CD4-positive, alpha-beta memory T cell (primary cell): ENCODE data around the gene RAB28. TPM values are rescaled to one million over a fixed set of nuclear protein-coding genes. Genes with fewer than 3 reads are reported as not detected.

Source experiments
- CTCF ChIA-PET: fragments of 350-600 bp; sonication (Branson Sonifier 250); formaldehyde crosslinking; loops from one replicate; lab custom pipeline; 2021; ENCODE audit warnings: inconsistent platforms; ENCODE audit not compliant: partially characterized antibody; lab: Charles Lee
- POLR2A ChIA-PET: fragments of 350-600 bp; sonication (Branson Sonifier 250); formaldehyde crosslinking; loops from one replicate; lab custom pipeline; 2021; ENCODE audit not compliant: partially characterized antibody; lab: Charles Lee
- DNase-seq, 5 donors: peaks; one replicate each; pipeline versions ENCODE4 v3.0.0 to v3.0.0-alpha.2; 2020 to 2022; ENCODE audit warnings: mixed read lengths in 1 of 5
- H3K27ac ChIP-seq: one replicate; pipeline ENCODE4 v1.7.0; 2013; ENCODE audit warnings: low read depth, low read length
- H3K27me3 ChIP-seq: 2 replicates; pipeline ENCODE4 v1.7.0; 2013; ENCODE audit warnings: mild to moderate bottlenecking, low read length, moderate library complexity; ENCODE audit not compliant: insufficient read depth
- H3K36me3 ChIP-seq: 2 replicates; pipeline ENCODE4 v1.7.0; 2013; ENCODE audit warnings: mild to moderate bottlenecking, low read length, moderate library complexity; ENCODE audit not compliant: insufficient read depth
- H3K4me1 ChIP-seq: 2 replicates; pipeline ENCODE4 v1.7.0; 2013; ENCODE audit warnings: mild to moderate bottlenecking, low read length, moderate library complexity; ENCODE audit not compliant: insufficient read depth
- H3K4me3 ChIP-seq, 2 donors: one replicate each; pipeline ENCODE4 v1.7.0; 2013; ENCODE audit warnings: low read length in 2 of 2, mild to moderate bottlenecking in 1 of 2
- H3K9me3 ChIP-seq, 2 donors: one replicate each; pipeline ENCODE4 v1.7.0; 2013; ENCODE audit warnings: low read length in 2 of 2, control low read depth in 1 of 2; ENCODE audit not compliant: control insufficient read depth in 1 of 2
- H3K27ac Mint-ChIP-seq, 7 donors: one replicate each; pipeline ENCODE4 v1.8.0; 2020 to 2021; ENCODE audit warnings: mixed read lengths in 7 of 7, mild to moderate bottlenecking in 6 of 7, inconsistent platforms in 3 of 7, moderate library complexity in 3 of 7
- H3K27me3 Mint-ChIP-seq, 2 donors: one replicate each; pipeline ENCODE4 v1.8.0; 2020 to 2021; ENCODE audit warnings: mixed read lengths in 2 of 2
- H3K36me3 Mint-ChIP-seq, 2 donors: one replicate each; pipeline ENCODE4 v1.8.0; 2020 to 2021; ENCODE audit warnings: mixed read lengths in 2 of 2, inconsistent platforms in 1 of 2, mild to moderate bottlenecking in 1 of 2
- H3K4me1 Mint-ChIP-seq, 4 donors: one replicate each; pipeline ENCODE4 v1.8.0; 2020 to 2021; ENCODE audit warnings: mixed read lengths in 4 of 4, mild to moderate bottlenecking in 1 of 4
- H3K4me3 Mint-ChIP-seq, 8 donors: one replicate each; pipeline ENCODE4 v1.8.0; 2020 to 2021; ENCODE audit warnings: mixed read lengths in 8 of 8, mild to moderate bottlenecking in 7 of 8, moderate library complexity in 6 of 8, inconsistent platforms in 3 of 8
- H3K9me3 Mint-ChIP-seq, 8 donors: one replicate each; pipeline ENCODE4 v1.8.0; 2020 to 2021; ENCODE audit warnings: mixed read lengths in 8 of 8, mild to moderate bottlenecking in 5 of 8, inconsistent platforms in 3 of 8, moderate library complexity in 1 of 8
- intact Hi-C: fragments of 100-400 bp; cut with micrococcal nuclease; formaldehyde crosslinking; loops from one replicate; pipeline ENCODE4 v1.15.1; 2023
- polyA plus RNA-seq, 2 donors: library from polyadenylated mRNA; unstranded; fragments of 300-500 nt; fragmentation: Illumina TruSeq; gene quantifications; one replicate each; pipeline ENCODE4 v1.2.3, GENCODE V29; 2021
- total RNA-seq, 2 experiments: library from RNA; stranded (reverse); gene quantifications; one replicate each; pipeline ENCODE4 v1.2.3, GENCODE V29; 2021

The RAB28 gene
- total RNA-seq (10 to 100 TPM; 13.3 to 14.0 TPM), polyA plus RNA-seq (10 to 100 TPM; 17.8 to 20.6 TPM)

GRCh38 chr4:13484122-13484748 lies at the start of gene RAB28:
Gene RAB28, minus strand, starts transcription at chr4:13484340.
- DNase-seq = peak; percentile 95 to 97 (median 96)
- Histone ChIP-seq H3K27me3 (no peaks in the 10 kb centered on the region), H3K9me3 (no peaks in the 10 kb centered on the region), H3K36me3 (no peaks in the 10 kb centered on the region), H3K4me3 (peak within 1 kb of the TSS; percentile 77 to 81), H3K4me1 (peaks cover 19% of the 10 kb centered on the region), H3K27ac (peak within 1 kb of the TSS; percentile 93)
- Mint-ChIP-seq H3K36me3 (peaks cover 0 to 6% of the 10 kb centered on the region in 2 donors), H3K4me3 (peak within 1 kb of the TSS; percentile 73 to 96 (median 90)), H3K27ac (peak within 1 kb of the TSS; percentile 85 to 99 (median 99)), H3K4me1 (peaks cover 14 to 27% (median 22%) of the 10 kb centered on the region in 4 donors), H3K9me3 (peaks cover 0 to 2% (median 0%) of the 10 kb centered on the region in 8 donors), H3K27me3 (peaks cover 12 to 14% of the 10 kb centered on the region in 2 donors)
- ChIA-PET CTCF (no interaction called here), POLR2A (interaction anchor here (0.6 kb wide), 1 partner anchor 172 kb away, joined by 4 read pairs; no protein-coding TSS in a partner anchor)
- intact Hi-C loops = loop anchor here (1.0 to 2.0 kb wide), 3 partner anchors 63 to 1518 kb away; partner anchors contain the start of genes BOD1L1 and CPEB2

GRCh38 chr4:13531625-13531998 lies 47.5 kb upstream of the RAB28 start:
- Mint-ChIP-seq H3K4me1 (peaks cover 12 to 37% (median 29%) of the 10 kb centered on the region in 4 donors), H3K27ac (no peak overlapping the region), H3K9me3 (peaks cover 0 to 26% (median 19%) of the 10 kb centered on the region in 8 donors), H3K36me3 (peaks cover 0 to 2% of the 10 kb centered on the region in 2 donors), H3K4me3 (peak overlapping the region in 1 of 8 donors; percentile 38), H3K27me3 (peaks cover 72 to 73% of the 10 kb centered on the region in 2 donors)
- no peak overlapping the region for H3K27ac ChIP-seq
- no peak for DNase-seq
- intact Hi-C loops = no loop called here
- ChIA-PET POLR2A (no interaction called here), CTCF (interaction anchor here (1.0 kb wide), 1 partner anchor 11 kb away, joined by 3 read pairs; no protein-coding TSS in a partner anchor)
- peaks cover 85% of the 10 kb centered on the region for H3K27me3 ChIP-seq
- no peak overlapping the region for H3K4me3 ChIP-seq
- H3K9me3 ChIP-seq = no peaks in the 10 kb centered on the region
- H3K36me3 ChIP-seq = no peaks in the 10 kb centered on the region
- peaks cover 27% of the 10 kb centered on the region for H3K4me1 ChIP-seq

- H3K4me3 Mint-ChIP-seq = peak overlapping the region in 2 of 8 donors; percentile 38 to 58
- H3K36me3 ChIP-seq = no peaks in the 10 kb centered on the region
- no peak overlapping the region for H3K4me3 ChIP-seq
- no peak overlapping the region for H3K27ac ChIP-seq
- ChIA-PET POLR2A (no interaction called here), CTCF (no interaction called here)
- no peaks in the 10 kb centered on the region for H3K9me3 ChIP-seq
- peaks cover 71 to 72% of the 10 kb centered on the region in 2 donors for H3K27me3 Mint-ChIP-seq
- peaks cover 0 to 20% (median 14%) of the 10 kb centered on the region in 8 donors for H3K9me3 Mint-ChIP-seq
- peaks cover 27% of the 10 kb centered on the region for H3K4me1 ChIP-seq
- H3K4me1 Mint-ChIP-seq = peaks cover 12 to 37% (median 26%) of the 10 kb centered on the region in 4 donors
- H3K27ac Mint-ChIP-seq = peak overlapping the region in 1 of 7 donors; percentile 35
- DNase-seq = no peak
- no peaks in the 10 kb centered on the region for H3K36me3 Mint-ChIP-seq
- H3K27me3 ChIP-seq = peaks cover 86% of the 10 kb centered on the region
- intact Hi-C loops = no loop called here
Measured at GRCh38 chr4:13530823-13531624, 46.9 kb upstream of the RAB28 start.

- no peaks in the 10 kb centered on the region for H3K36me3 Mint-ChIP-seq
- ChIA-PET POLR2A (no interaction called here), CTCF (no interaction called here)
- no peak overlapping the region for H3K27ac ChIP-seq
- no peaks in the 10 kb centered on the region for H3K36me3 ChIP-seq
- peaks cover 87% of the 10 kb centered on the region for H3K27me3 ChIP-seq
- peaks cover 12 to 37% (median 26%) of the 10 kb centered on the region in 4 donors for H3K4me1 Mint-ChIP-seq
- H3K4me3 ChIP-seq = no peak overlapping the region
- peaks cover 70 to 79% of the 10 kb centered on the region in 2 donors for H3K27me3 Mint-ChIP-seq
- intact Hi-C loops = no loop called here
- peak overlapping the region in 2 of 7 donors; percentile 1 to 40 for H3K27ac Mint-ChIP-seq
- no peaks in the 10 kb centered on the region for H3K9me3 ChIP-seq
- peaks cover 0 to 29% (median 17%) of the 10 kb centered on the region in 8 donors for H3K9me3 Mint-ChIP-seq
- H3K4me3 Mint-ChIP-seq = peak overlapping the region in 6 of 8 donors; percentile 27 to 73 (median 40)
- DNase-seq = no peak
- peaks cover 27% of the 10 kb centered on the region for H3K4me1 ChIP-seq
Measured at GRCh38 chr4:13529128-13529919, 45.2 kb upstream of the RAB28 start.

GRCh38 chr4:13528821-13529127 lies 44.6 kb upstream of the RAB28 start:
- intact Hi-C loops = no loop called here
- Mint-ChIP-seq H3K4me1 (peaks cover 14 to 37% (median 26%) of the 10 kb centered on the region in 4 donors), H3K4me3 (peak overlapping the region in 7 of 8 donors; percentile 20 to 73 (median 40)), H3K9me3 (peaks cover 0 to 30% (median 21%) of the 10 kb centered on the region in 8 donors), H3K27me3 (peaks cover 70 to 76% of the 10 kb centered on the region in 2 donors), H3K36me3 (no peaks in the 10 kb centered on the region), H3K27ac (peak overlapping the region in 2 of 7 donors; percentile 12 to 42)
- no peak for DNase-seq
- Histone ChIP-seq H3K4me1 (peaks cover 27% of the 10 kb centered on the region), H3K9me3 (no peaks in the 10 kb centered on the region), H3K36me3 (no peaks in the 10 kb centered on the region), H3K4me3 (no peak overlapping the region), H3K27ac (no peak overlapping the region), H3K27me3 (peaks cover 84% of the 10 kb centered on the region)
- ChIA-PET POLR2A (no interaction called here), CTCF (no interaction called here)

GRCh38 chr4:13527981-13528820 lies 44.1 kb upstream of the RAB28 start:
- H3K27me3 Mint-ChIP-seq = peaks cover 70 to 75% of the 10 kb centered on the region in 2 donors
- peak overlapping the region in 1 of 7 donors; percentile 12 for H3K27ac Mint-ChIP-seq
- H3K36me3 Mint-ChIP-seq = no peaks in the 10 kb centered on the region
- no peak overlapping the region for H3K4me3 ChIP-seq
- H3K27me3 ChIP-seq = peaks cover 84% of the 10 kb centered on the region
- intact Hi-C loops = no loop called here
- H3K9me3 ChIP-seq = no peaks in the 10 kb centered on the region
- H3K4me1 ChIP-seq = peaks cover 27% of the 10 kb centered on the region
- peak in 1 of 5 donors; percentile 41 for DNase-seq
- H3K4me1 Mint-ChIP-seq = peaks cover 15 to 39% (median 28%) of the 10 kb centered on the region in 4 donors
- peaks cover 0 to 32% (median 22%) of the 10 kb centered on the region in 8 donors for H3K9me3 Mint-ChIP-seq
- peak overlapping the region in 6 of 8 donors; percentile 9 to 73 (median 43) for H3K4me3 Mint-ChIP-seq
- CTCF ChIA-PET = no interaction called here
- H3K27ac ChIP-seq = no peak overlapping the region
- H3K36me3 ChIP-seq = no peaks in the 10 kb centered on the region
- POLR2A ChIA-PET = no interaction called here
